ENCODE measurements around the gene ADAMTS14.

Gene ADAMTS14

DNA sequence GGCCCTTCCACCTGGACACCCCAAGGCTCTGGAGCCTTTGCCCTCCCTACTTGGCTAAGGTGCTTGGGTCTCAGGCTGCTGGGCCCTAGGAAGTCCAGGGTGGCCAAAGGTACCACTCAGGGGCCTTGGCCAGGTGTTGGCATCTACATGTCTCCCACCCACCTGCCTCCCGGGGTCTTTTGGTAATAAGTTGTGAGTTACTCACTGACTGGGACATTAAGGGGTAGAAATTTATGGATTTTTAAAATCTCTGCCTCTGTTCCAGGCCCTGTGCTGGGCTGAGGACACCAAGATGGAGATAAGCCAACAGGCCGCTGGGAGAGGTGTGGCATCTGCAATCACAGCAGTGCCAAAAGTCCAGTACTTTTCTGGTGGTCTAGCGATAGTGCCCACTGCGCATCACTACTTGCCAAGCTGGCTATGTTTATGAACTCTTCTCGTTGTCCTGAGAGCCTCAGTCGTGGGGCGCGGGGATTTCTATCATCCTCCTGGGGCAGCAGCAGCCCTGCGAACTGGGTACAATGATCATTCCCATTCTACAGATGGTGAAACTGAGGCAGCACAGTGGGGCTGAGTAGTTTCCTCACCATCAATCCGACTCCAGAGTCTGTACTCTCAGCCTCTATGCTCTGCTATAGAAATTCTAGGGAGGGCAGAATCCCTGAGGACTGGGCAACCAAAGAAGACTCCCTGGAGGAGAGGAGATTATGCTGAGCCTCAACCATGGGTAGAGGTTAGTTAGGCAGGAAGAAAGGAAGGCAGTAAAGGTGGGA, 76.7 kb downstream of the ADAMTS14 start:
- no peak for ATAC-seq
- TF ChIP-seq ZC3H10 (CRISPR knock-in tag; IDR thresholded peaks at IDR 0.05), result no peak
- no peak for TF ChIP-seq ZFP3 (CRISPR knock-in tag; IDR thresholded peaks at IDR 0.05)
- no peak for TF ChIP-seq PPARA (CRISPR knock-in tag; IDR thresholded peaks at IDR 0.05; ENCODE audit: borderline replicate concordance)
- no peak for TF ChIP-seq RARB (CRISPR knock-in tag; IDR thresholded peaks at IDR 0.05)
- TF ChIP-seq ZNF70 (CRISPR knock-in tag; IDR thresholded peaks at IDR 0.05), result no peak
- TF ChIP-seq CSDC2 (CRISPR knock-in tag; IDR thresholded peaks at IDR 0.05), result no peak
- TF ChIP-seq, protein P1, sequence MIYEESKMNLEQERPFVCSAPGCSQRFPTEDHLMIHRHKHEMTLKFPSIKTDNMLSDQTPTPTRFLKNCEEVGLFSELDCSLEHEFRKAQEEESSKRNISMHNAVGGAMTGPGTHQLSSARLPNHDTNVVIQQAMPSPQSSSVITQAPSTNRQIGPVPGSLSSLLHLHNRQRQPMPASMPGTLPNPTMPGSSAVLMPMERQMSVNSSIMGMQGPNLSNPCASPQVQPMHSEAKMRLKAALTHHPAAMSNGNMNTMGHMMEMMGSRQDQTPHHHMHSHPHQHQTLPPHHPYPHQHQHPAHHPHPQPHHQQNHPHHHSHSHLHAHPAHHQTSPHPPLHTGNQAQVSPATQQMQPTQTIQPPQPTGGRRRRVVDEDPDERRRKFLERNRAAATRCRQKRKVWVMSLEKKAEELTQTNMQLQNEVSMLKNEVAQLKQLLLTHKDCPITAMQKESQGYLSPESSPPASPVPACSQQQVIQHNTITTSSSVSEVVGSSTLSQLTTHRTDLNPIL (CRISPR knock-in tag; IDR thresholded peaks at IDR 0.05; ENCODE audit: low read depth), result no peak
- no peak for TF ChIP-seq ZNF8 (CRISPR knock-in tag; IDR thresholded peaks at IDR 0.05)
- no peak for TF ChIP-seq BACH2 (CRISPR knock-in tag; IDR thresholded peaks at IDR 0.05; ENCODE audit: borderline replicate concordance)
- TF ChIP-seq ZNF565 (CRISPR knock-in tag; conservative IDR thresholded peaks at IDR 0.05; ENCODE audit: low read depth), result no peak
- TF ChIP-seq TCF4 (CRISPR knock-in tag; IDR thresholded peaks at IDR 0.05; ENCODE audit: borderline replicate concordance), result no peak
- TF ChIP-seq TOX (CRISPR knock-in tag; IDR thresholded peaks at IDR 0.05; ENCODE audit: borderline replicate concordance), result no peak

DNA sequence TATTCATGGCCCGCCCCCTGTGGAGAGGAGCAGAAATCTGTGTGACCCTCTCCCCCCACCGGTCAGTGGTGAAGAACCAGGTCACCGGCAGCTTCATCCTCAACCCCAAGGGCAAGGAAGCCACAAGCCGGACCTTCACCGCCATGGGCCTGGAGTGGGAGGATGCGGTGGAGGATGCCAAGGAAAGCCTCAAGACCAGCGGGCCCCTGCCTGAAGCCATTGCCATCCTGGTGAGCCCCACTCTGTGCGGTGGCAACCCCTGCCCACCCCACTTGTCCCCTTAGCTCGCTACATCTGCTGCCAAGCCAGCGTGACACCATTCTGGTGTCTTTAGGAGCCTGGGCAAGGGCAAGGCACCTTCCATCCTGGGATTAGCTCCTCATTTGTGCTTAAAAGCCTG, 77.5 kb downstream of the ADAMTS14 start:
- TF ChIP-seq TOX (CRISPR knock-in tag; IDR thresholded peaks at IDR 0.05; ENCODE audit: borderline replicate concordance) (no peak), CSDC2 (CRISPR knock-in tag; IDR thresholded peaks at IDR 0.05) (no peak), GLIS3 (CRISPR knock-in tag; IDR thresholded peaks at IDR 0.05) (no peak)
- TF ChIP-seq, protein P2, sequence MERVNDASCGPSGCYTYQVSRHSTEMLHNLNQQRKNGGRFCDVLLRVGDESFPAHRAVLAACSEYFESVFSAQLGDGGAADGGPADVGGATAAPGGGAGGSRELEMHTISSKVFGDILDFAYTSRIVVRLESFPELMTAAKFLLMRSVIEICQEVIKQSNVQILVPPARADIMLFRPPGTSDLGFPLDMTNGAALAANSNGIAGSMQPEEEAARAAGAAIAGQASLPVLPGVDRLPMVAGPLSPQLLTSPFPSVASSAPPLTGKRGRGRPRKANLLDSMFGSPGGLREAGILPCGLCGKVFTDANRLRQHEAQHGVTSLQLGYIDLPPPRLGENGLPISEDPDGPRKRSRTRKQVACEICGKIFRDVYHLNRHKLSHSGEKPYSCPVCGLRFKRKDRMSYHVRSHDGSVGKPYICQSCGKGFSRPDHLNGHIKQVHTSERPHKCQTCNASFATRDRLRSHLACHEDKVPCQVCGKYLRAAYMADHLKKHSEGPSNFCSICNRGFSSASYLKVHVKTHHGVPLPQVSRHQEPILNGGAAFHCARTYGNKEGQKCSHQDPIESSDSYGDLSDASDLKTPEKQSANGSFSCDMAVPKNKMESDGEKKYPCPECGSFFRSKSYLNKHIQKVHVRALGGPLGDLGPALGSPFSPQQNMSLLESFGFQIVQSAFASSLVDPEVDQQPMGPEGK (CRISPR knock-in tag; IDR thresholded peaks at IDR 0.05; ENCODE audit: borderline replicate concordance), result no peak
- TF ChIP-seq, protein P3, sequence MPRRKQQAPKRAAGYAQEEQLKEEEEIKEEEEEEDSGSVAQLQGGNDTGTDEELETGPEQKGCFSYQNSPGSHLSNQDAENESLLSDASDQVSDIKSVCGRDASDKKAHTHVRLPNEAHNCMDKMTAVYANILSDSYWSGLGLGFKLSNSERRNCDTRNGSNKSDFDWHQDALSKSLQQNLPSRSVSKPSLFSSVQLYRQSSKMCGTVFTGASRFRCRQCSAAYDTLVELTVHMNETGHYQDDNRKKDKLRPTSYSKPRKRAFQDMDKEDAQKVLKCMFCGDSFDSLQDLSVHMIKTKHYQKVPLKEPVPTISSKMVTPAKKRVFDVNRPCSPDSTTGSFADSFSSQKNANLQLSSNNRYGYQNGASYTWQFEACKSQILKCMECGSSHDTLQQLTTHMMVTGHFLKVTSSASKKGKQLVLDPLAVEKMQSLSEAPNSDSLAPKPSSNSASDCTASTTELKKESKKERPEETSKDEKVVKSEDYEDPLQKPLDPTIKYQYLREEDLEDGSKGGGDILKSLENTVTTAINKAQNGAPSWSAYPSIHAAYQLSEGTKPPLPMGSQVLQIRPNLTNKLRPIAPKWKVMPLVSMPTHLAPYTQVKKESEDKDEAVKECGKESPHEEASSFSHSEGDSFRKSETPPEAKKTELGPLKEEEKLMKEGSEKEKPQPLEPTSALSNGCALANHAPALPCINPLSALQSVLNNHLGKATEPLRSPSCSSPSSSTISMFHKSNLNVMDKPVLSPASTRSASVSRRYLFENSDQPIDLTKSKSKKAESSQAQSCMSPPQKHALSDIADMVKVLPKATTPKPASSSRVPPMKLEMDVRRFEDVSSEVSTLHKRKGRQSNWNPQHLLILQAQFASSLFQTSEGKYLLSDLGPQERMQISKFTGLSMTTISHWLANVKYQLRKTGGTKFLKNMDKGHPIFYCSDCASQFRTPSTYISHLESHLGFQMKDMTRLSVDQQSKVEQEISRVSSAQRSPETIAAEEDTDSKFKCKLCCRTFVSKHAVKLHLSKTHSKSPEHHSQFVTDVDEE (CRISPR knock-in tag; IDR thresholded peaks at IDR 0.05), result no peak
- TF ChIP-seq, protein P4, sequence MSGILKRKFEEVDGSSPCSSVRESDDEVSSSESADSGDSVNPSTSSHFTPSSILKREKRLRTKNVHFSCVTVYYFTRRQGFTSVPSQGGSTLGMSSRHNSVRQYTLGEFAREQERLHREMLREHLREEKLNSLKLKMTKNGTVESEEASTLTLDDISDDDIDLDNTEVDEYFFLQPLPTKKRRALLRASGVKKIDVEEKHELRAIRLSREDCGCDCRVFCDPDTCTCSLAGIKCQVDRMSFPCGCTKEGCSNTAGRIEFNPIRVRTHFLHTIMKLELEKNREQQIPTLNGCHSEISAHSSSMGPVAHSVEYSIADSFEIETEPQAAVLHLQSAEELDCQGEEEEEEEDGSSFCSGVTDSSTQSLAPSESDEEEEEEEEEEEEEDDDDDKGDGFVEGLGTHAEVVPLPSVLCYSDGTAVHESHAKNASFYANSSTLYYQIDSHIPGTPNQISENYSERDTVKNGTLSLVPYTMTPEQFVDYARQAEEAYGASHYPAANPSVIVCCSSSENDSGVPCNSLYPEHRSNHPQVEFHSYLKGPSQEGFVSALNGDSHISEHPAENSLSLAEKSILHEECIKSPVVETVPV (CRISPR knock-in tag; IDR thresholded peaks at IDR 0.05), result no peak
- no peak for ATAC-seq

DNA sequence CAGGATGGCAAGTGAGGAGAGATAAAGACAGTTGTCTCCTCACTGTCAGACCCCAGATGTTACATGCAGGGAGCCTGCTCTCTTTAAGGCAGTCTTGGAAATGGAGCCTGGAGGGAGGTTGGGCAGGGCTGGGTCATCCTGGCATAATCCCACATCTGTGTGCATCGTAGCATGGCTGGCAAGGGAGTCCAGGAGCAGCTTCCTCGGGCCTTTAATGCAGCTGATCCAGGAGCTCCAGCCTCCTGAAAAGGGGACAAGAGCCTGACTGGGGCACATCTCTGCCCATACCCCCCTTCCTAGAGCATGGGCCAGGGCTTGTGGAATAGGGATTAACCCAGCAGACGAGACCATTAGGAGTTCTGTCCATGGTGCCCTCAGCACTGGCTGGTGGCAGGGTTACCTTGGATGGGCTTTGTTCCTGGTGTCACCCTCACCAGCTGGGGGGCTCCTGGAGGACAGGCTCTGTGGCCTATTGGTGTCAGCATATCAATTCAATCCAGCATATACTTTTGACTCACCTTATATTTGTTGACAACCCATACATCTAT, 77.9 kb downstream of the ADAMTS14 start:
- no peak for TF ChIP-seq ISL1 (CRISPR knock-in tag; IDR thresholded peaks at IDR 0.05)
- TF ChIP-seq, protein P1 (CRISPR knock-in tag; IDR thresholded peaks at IDR 0.05; ENCODE audit: low read depth), result no peak
- no peak for TF ChIP-seq ARNTL (CRISPR knock-in tag; IDR thresholded peaks at IDR 0.05; ENCODE audit: borderline replicate concordance, low read depth)
- no peak for TF ChIP-seq ZNF8 (CRISPR knock-in tag; IDR thresholded peaks at IDR 0.05)
- TF ChIP-seq, protein P5, sequence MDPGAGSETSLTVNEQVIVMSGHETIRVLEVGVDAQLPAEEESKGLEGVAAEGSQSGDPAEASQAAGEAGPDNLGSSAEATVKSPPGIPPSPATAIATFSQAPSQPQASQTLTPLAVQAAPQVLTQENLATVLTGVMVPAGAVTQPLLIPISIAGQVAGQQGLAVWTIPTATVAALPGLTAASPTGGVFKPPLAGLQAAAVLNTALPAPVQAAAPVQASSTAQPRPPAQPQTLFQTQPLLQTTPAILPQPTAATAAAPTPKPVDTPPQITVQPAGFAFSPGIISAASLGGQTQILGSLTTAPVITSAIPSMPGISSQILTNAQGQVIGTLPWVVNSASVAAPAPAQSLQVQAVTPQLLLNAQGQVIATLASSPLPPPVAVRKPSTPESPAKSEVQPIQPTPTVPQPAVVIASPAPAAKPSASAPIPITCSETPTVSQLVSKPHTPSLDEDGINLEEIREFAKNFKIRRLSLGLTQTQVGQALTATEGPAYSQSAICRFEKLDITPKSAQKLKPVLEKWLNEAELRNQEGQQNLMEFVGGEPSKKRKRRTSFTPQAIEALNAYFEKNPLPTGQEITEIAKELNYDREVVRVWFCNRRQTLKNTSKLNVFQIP (CRISPR knock-in tag; IDR thresholded peaks at IDR 0.05; ENCODE audit: borderline replicate concordance, low read depth), result no peak
- ATAC-seq, result no peak

All from SK-N-SH treated with all-trans-retinoic acid at 6 μM for 48 hours (cell line).